Neutrophil (primary cell): Measurements from ENCODE around the gene EGLN1.

Experiments used
- H3K27ac ChIP-seq: fragments of 200-600 bp; sonication (generic); 2 replicates; pipeline ENCODE4 v1.5.1; 2016; ENCODE audit warnings: mild to moderate bottlenecking, moderate library complexity
- H3K27me3 ChIP-seq: fragments of 200-600 bp; sonication (generic); 2 replicates; pipeline ENCODE4 v1.6.0; 2016; ENCODE audit warnings: mild to moderate bottlenecking
- H3K36me3 ChIP-seq: fragments of 200-600 bp; sonication (generic); 2 replicates; pipeline ENCODE4 v1.5.1; 2017
- H3K4me1 ChIP-seq, 2 experiments: fragments of 200-600 bp in 1 of 2; sonication (generic) in 1 of 2; 1 replicate in 1 of 2; 2 replicates in 1 of 2; pipeline versions ENCODE4 v1.5.1 to v1.6.1; 2013 to 2016; ENCODE audit warnings: low read depth in 1 of 2, low read length in 1 of 2, mild to moderate bottlenecking in 1 of 2, moderate library complexity in 1 of 2; ENCODE audit not compliant: control insufficient read depth in 1 of 2, insufficient read depth in 1 of 2
- H3K4me3 ChIP-seq, 2 experiments: fragments of 200-600 bp in 1 of 2; sonication (generic) in 1 of 2; 1 replicate in 1 of 2; 2 replicates in 1 of 2; pipeline ENCODE4 v1.5.1; 2013 to 2016; ENCODE audit warnings: low read depth in 1 of 2, low read length in 1 of 2, mild to moderate bottlenecking in 1 of 2, moderate library complexity in 1 of 2
- H3K9me3 ChIP-seq: fragments of 200-600 bp; sonication (generic); 2 replicates; pipeline ENCODE4 v1.5.1; 2016
- TF ChIP-seq, protein P1 (sequence below): fragments of 200-600 bp; sonication (generic); IDR thresholded peaks from 2 replicates; pipeline ENCODE4 v1.5.1; 2016; ENCODE audit warnings: antibody characterized with exemption

The EGLN1 gene

DNA sequence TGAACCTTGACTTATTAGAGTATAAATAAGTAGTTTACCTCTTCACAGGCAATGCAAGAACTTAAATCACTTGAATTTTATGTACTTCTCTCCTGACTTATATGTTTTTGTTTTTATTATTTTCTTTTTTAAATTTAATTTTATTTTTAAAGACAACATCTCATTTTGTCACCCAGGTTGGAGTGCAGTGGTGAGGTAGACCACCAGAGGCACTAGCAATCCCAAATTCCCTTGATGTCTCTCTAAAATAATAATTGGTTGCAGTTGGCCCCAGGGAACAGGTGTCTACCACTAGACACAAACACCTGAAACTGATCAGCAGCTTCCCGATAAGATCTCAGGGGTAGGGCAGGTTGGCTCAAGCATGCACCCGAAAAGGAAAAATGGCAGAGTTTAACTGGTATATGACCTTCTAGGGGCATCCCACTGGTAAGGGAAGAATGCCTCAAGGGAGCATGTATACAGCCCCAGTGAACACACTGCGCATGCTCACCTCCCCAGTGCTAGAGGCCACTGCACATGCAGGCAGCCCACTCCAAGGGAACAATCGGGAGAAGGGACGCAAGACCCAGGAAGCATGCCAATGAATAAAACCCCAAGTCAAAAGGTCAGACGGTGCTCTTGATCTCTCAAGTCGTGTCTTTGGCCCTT, 99.1 kb downstream of the EGLN1 start:
- H3K27me3 ChIP-seq: no peaks in the 10 kb centered on the region
- TF ChIP-seq, protein P1, sequence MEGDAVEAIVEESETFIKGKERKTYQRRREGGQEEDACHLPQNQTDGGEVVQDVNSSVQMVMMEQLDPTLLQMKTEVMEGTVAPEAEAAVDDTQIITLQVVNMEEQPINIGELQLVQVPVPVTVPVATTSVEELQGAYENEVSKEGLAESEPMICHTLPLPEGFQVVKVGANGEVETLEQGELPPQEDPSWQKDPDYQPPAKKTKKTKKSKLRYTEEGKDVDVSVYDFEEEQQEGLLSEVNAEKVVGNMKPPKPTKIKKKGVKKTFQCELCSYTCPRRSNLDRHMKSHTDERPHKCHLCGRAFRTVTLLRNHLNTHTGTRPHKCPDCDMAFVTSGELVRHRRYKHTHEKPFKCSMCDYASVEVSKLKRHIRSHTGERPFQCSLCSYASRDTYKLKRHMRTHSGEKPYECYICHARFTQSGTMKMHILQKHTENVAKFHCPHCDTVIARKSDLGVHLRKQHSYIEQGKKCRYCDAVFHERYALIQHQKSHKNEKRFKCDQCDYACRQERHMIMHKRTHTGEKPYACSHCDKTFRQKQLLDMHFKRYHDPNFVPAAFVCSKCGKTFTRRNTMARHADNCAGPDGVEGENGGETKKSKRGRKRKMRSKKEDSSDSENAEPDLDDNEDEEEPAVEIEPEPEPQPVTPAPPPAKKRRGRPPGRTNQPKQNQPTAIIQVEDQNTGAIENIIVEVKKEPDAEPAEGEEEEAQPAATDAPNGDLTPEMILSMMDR: no peak
- H3K9me3 ChIP-seq: no peaks in the 10 kb centered on the region
- H3K36me3 ChIP-seq: no peaks in the 10 kb centered on the region
- H3K4me1 ChIP-seq: no peaks in the 10 kb centered on the region
- no peak overlapping the region for H3K27ac ChIP-seq
- no peak overlapping the region for H3K4me3 ChIP-seq

DNA sequence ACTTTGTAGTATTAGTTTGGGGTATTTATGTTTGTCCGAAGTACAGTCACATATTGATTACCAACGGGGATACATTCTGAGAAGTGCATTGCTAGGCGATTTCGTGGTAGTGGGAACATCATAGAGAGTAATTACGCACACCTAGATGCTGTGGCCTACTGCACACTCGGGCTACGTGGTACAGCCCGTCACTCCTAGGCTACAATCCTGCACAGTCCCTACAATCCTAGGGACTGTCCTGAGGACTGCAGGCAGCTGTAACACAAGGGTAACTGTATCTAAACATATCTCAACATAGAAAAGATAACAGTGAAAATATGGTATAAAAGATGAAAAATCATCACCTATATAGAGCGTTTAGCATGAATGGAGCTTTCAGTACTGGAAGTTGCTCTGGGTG, 103.0 kb downstream of the EGLN1 start:
- Histone ChIP-seq H3K27me3 (no peaks in the 10 kb centered on the region), H3K27ac (no peak overlapping the region), H3K36me3 (no peaks in the 10 kb centered on the region), H3K9me3 (no peaks in the 10 kb centered on the region), H3K4me3 (no peak overlapping the region), H3K4me1 (no peaks in the 10 kb centered on the region)
- TF ChIP-seq, protein P1: no peak

DNA sequence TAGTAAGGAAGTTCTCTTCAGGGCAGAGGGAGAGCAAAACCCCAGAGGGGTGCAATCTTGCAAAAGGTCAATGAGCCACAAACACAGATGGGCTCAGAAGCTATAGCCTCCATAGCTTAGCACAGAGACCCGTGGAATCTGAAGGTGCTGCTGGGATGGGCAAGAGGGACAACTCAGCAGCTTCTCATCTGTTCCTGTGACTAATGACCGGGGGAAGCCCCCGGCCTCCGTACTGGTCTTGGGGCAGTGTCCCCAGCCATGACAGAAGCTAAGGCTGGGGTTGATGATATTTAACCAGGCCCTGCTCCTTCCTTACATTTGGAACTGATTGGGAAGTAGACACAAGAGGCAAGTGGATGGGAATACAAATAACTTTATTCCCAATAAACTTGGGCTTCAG, 103.5 kb downstream of the EGLN1 start:
- Histone ChIP-seq H3K36me3 (no peaks in the 10 kb centered on the region), H3K4me3 (no peak overlapping the region), H3K9me3 (no peaks in the 10 kb centered on the region), H3K4me1 (no peaks in the 10 kb centered on the region), H3K27me3 (no peaks in the 10 kb centered on the region), H3K27ac (no peak overlapping the region)
- TF ChIP-seq, protein P1: no peak

DNA sequence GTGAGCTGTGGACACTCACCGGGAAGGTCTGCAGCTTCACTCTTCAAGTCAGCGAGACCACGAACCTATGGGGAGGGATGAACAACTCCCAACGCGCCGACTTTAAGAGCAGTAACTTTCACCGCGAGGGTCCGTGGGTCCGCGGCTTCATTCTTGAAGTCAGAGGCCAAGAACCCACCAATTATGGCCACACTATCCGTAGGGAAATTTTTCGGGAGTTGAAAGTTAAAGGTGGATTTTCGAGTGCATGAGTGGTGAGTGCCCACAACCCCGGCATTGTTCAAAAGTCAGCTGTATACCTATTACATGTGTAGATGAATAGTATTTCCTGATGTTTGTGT, 104.1 kb downstream of the EGLN1 start:
- TF ChIP-seq, protein P1: no peak
- no peaks in the 10 kb centered on the region for H3K4me1 ChIP-seq
- no peaks in the 10 kb centered on the region for H3K36me3 ChIP-seq
- H3K4me3 ChIP-seq: no peak overlapping the region
- H3K9me3 ChIP-seq: no peaks in the 10 kb centered on the region
- no peak overlapping the region for H3K27ac ChIP-seq
- no peaks in the 10 kb centered on the region for H3K27me3 ChIP-seq

DNA sequence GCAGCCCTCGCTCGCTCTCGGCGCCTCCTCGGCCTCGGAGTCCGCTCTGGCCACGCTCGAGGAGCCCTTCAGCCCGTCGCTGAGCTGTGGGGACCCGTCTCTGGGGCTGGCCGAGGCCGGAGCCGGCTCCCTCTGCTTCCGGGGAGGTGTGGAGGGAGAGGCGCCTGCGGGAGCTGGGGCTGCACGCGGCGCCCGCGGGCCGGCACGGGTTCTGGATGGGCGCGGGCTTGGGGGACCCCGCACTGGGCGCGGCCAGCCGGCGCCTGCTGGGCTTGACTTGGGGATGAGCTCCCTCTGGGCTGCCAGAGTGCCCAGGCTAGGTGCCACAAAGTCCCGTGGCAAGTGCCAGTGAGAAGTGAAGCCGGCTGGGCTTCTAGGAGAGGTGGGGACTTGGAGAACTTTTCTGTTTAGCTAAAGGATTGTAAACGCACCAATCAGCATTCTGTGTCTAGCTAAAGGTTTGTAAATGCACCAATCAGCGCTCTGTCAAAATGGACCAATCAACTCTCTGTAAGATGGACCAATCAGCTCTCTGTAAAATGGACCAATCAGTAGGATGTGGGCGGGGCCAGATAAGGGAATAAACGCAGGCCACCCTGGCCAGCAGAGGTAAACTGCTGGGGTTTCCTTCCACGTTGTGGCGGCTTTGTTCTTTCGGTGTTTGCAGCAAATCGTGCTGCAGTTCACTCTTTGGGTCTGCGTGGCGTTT, 104.6 kb downstream of the EGLN1 start:
- H3K4me1 ChIP-seq: no peaks in the 10 kb centered on the region
- no peaks in the 10 kb centered on the region for H3K9me3 ChIP-seq
- no peak overlapping the region for H3K27ac ChIP-seq
- no peaks in the 10 kb centered on the region for H3K36me3 ChIP-seq
- no peak overlapping the region for H3K4me3 ChIP-seq
- no peaks in the 10 kb centered on the region for H3K27me3 ChIP-seq
- TF ChIP-seq, protein P1: no peak
